GM18517 (cell line): ENCODE results near the gene INSIG1.

Experiments
- ATAC-seq: cut with Tn5 transposase; IDR thresholded peaks from one replicate; pipeline ENCODE4 v1.9.1; 2021; ENCODE audit warnings: mild to moderate bottlenecking, moderate library complexity; ENCODE audit not compliant: unreplicated experiment

Gene INSIG1

DNA sequence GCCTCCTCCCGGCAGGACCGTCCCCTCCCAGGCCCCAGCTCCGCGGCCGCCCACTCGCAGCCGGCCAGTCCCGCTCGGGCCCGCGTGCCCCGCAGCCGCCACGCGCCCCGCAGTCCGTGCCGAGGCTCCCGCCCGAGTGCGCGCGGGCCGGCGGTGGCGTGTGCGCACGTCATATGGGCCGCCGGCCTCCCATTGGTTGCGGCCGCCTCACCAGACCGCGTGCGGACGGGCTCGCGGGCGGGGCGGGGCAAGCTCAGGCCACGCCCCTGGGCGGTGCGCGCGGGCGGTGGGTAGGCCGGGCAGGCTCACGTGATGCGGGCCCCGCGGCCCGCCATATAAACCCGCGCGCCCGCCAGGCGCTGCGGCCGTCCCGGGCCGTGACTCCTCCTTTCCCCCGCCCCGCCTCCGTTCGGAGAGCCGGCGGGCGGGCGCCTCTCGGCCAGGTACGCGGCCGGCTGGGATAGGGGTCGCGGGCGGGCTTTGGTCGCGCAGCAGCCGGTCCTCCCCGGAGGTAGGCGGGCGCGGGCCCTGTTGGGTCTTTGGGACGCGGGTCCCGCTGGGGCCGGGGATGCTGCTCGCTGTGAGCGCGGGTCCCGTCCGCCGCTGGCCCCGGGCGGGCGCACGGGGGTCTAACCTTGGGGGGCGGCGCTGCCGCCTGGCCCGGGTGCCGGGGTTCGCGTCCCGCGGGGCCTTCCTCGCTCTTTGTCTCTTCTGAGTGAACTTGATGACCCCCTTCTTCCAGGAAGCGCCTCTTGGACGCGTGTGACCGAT is at the start of gene INSIG1:
TSS of gene INSIG1 (plus strand) at position 362 of the 771 bp plus-strand sequence. CDS start at position 770, 408 bp downstream.
- peak; percentile 53 for ATAC-seq

DNA sequence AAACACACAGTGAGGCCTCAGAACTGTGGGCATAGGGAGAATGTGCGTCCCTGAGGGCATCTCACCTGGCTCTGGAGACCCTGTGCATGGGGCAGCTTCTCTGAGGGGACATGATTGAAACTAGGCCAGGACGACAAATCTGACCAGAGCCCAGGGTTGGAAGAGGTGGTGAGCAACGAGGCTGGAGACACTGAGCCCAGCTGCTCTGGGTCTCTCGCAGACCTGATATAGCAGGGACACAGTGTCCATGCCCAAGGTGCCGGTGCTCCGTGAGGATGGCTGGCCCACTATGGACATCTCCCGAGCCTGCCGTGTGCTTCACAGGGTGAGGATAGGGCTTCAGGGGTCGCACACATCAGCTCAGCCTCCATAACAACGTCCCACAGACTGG is 49.3 kb upstream of the INSIG1 start:
- no peak for ATAC-seq

DNA sequence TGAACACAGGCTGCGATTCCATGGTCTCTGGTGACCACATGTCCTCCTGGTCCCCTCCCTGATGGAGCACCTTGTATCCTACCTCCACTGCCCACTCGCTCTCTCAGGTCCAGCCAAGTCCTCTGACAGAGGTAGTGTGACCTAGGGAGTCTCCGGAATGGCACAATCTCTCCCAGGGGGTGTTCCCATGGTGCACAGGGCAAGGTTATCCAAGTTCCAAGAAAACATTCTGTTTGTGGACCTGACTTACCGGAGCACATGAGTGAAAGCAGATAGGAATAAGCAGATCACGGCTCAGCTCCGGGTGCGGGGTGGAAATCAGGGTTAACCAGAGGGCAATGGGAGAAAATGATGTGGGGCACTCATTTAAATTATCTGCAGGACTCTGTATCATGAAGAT is 45.8 kb upstream of the INSIG1 start:
- ATAC-seq = no peak

DNA sequence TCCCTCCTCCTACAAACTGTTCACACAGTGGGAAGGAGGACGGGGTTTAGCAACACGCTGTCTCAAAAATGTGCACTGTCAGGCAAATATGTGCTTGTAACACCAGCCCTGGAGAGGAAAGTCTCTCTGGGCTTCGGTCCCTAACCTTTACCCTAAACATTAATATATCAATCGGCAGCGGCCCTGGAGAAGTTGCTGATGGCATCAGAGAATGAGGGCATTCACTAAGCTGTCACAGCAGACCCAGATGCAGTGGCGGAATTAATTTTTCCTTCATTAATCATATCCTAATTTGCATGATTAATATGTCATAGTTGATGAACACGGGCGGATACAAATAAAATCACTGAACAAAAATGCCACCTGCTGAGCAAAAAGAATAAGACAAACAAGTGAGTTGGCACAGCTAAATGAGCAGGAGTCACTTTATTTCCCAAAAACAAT is 45.2 kb upstream of the INSIG1 start:
- ATAC-seq = no peak

DNA sequence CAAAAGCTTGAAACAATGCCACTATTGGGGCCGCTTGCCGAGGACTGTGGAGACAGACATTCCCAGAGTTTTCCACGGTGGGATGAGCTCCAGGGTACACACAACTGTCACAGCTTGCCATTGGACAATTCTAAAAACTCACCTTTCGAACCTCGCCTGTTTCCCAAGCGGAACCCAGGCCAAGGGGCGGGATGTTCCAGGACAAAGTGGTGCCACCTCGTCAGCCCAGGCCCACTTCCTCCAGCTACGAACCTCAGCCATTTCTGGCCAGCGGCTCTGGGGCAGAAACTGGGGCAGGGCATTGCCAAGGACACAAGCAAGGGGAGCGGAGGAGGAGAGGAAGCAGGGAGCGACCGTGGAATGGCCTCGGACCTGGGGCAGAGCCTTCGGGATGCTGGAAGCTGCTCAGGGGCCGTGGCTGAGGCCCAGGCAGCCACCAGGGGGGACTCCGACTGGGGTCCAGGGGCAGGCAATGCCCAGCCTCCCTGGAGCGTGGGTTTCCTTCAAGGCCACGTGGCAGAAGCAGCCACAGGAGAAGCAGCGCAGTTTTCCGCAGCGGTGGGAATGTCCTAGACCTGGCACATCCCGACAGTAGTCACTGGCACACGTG is 44.7 kb upstream of the INSIG1 start:
- no peak for ATAC-seq

GRCh38 chr7:155254018-155254417 is 43.7 kb upstream of the INSIG1 start:
- ATAC-seq = no peak

DNA sequence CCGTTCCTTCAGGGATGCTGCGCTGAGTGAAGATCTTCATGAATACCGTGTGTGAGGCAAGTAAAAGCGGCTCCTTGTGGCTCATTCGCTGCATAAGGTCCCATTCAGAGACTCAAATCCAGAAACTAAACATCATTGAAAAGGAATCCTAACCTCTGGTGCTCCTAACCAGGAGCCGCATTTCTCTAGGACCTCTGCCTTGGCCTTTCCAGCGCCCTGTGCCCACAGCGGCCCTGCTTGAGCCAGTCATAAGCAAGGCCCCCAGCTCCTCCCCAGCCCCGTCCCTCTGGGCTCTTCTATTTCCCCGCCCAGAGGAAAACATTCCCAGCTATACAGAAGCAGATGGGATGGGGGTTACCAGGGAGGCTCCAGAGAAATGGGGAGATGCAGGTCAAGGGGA is 42.6 kb upstream of the INSIG1 start:
- ATAC-seq = no peak

DNA sequence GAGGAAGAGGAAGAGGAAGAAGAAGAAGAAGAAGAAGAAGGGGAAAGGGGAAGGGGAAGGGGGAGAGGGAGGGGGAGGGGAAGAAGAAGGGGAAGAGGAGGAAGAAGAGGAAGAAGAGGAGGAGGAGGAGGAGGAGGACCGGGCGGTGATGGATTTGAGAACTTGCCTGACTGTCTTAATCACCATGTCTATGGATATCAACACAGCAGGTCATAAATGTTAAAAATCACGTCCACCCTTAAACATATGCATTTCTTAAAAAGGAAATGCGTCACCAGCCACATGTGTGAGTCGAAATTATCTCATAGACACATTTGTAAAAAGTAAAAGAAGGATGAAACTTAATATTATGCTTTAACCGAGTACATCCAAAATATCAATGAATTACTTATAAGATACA is 42.1 kb upstream of the INSIG1 start:
- no peak for ATAC-seq

- no peak for ATAC-seq
Observed at GRCh38 chr7:155256081-155256760, 41.5 kb upstream of the INSIG1 start.

DNA sequence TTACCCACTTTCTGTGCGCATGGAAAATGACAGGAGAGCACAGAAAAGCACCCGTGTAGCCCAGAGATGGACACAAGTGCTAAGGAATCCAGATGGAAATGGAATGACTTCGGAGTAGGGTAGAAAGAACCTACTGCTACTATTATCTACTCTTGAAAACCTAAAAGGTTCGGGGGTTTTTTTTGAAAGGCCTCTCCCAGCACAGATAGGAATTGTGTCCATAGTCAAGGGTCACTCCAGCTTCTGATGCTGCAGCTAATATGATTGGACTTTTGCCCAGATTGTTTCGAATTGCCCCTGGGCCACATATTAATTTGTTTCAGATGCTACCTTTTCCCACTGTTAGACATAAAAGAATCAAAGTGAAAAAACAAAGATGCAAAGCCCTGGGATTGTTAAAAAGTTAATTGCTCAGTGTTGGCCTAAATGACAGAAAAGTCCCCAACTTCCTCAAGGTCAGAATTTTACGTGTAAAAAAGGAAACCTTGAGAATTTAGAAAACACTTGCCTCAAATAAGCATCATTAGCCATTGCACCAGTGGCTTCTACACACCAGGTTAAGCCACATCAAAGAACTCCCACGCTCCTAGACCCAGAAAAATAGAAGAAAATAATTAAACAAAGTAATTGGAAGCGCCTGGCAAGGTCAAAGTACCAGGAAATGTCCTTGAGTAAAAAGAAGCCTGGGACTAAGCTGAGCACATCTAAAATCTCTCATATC is 40.8 kb upstream of the INSIG1 start:
- no peak for ATAC-seq

DNA sequence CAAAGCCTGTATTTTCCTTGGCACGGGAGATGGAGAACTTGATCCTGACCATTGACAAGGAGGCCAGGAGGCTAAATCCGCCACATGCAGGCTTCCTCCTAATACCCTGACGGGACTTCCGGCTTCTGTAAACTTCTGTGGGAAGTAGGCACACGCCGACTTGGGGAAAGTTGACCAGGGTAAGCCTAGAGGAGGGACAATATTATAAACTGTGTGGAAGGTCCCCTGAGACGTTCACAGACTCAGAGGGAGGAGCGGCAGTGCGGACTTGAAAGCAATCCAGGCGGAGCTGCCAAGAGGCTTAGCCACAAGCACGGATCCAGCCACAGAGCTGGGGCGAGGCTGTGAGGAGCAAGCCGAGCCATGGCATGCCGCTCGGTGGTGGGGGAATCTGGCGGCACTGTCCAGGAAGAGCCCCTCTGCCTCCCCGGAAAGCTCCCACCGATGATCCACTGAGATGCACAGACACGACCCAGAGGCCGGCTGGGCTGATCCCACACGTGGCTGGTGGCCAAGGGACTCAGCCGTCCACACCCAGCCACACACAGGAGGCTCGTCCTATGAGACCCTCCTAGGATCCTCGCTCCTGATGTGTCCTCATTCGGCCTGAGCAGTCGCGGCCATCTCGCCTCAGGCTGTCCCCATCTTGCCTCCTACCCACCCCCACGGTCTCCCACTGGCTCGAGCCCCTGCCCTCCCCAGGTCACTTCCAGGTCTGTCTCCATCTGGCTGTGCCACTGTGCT is 40.0 kb upstream of the INSIG1 start:
- ATAC-seq = no peak

GRCh38 chr7:155258226-155258560 is 39.5 kb upstream of the INSIG1 start:
- no peak for ATAC-seq

GRCh38 chr7:155259866-155260497 is 37.7 kb upstream of the INSIG1 start:
- no peak for ATAC-seq

- no peak for ATAC-seq
Observed at GRCh38 chr7:155260498-155260872, 37.2 kb upstream of the INSIG1 start.

GRCh38 chr7:155261031-155261985 is 36.4 kb upstream of the INSIG1 start:
- ATAC-seq = no peak

GRCh38 chr7:155262031-155262430 is 35.6 kb upstream of the INSIG1 start:
- no peak for ATAC-seq

- no peak for ATAC-seq
Observed at GRCh38 chr7:155263051-155263450, 34.6 kb upstream of the INSIG1 start.

GRCh38 chr7:155263581-155264143 is 34.0 kb upstream of the INSIG1 start:
- no peak for ATAC-seq

- no peak for ATAC-seq
Observed at GRCh38 chr7:155265144-155265543, 32.5 kb upstream of the INSIG1 start.
